ENCODE results near the gene RCC1.
A peak's percentile ranks its signal among the peaks of the same experiment; 100 is the strongest.
"Not testable (repeated sequence)": the region's sequence is repeated elsewhere in the genome, so short reads cannot be mapped to it uniquely, and the experiment has no call there.

Gene RCC1

DNA sequence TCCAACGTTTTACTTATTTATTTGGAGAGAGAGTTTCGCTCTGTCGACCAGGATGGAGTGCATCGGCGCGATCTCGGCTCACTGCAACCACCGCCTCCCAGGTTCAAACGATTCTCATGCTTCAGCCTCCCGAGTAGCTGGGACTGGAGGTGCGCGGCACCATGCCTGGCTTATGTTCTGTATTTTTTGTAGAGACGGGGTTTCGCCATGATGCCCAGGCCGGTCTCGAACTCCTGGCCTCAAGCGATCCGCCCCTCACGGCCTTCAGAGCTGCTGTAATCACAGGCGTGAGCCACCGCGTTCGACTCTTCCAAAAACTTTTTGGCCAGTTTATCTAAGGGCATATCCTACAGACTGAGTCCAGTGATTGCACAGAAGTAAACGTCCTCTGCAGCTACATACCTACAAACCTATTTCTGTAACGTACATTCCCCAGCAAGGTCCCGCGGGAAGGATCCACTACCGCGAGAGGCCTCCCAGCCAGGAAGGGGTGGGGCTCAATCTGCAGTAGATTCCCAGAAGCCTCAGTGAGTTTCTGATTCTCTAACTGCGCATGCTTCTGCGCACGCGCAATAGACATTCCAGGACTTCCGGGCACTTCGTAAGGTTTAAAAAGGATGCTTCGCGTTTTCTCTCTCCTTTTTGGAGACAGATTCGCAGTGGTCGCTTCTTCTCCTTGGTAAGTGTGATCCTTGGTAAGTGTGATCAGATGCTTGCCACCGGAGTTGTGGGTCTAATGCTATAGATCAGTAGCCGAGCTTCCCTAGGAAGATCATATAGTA is at the start of gene RCC1:
TSS of gene RCC1 (plus strand) at position 638 of the 782 bp plus-strand sequence. CDS start 23,824 bp downstream, outside the sequence.
- DNase-seq (ENCODE audit: low read depth, low spot score), result peak; percentile 99

DNA sequence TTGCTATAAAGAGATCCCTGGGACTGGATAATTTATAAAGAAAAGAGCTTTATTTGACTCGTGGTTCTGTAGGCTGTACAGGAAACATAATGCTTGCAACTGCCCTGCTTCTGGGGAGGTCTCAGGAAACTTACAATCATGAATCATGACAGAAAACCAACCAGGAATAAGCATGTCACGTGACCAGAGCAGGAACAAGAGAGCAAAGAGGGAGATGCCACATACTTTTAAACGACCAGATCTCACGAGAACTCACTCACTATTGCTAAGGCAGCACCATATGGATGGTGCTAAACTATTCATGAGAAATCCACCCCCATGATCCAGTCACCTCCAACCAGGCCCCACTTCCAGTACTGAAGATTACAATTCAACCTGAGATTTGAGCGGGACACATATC is 49.8 kb upstream of the RCC1 start:
- peak; percentile 39 for DNase-seq (ENCODE audit: low read depth, low spot score)

DNA sequence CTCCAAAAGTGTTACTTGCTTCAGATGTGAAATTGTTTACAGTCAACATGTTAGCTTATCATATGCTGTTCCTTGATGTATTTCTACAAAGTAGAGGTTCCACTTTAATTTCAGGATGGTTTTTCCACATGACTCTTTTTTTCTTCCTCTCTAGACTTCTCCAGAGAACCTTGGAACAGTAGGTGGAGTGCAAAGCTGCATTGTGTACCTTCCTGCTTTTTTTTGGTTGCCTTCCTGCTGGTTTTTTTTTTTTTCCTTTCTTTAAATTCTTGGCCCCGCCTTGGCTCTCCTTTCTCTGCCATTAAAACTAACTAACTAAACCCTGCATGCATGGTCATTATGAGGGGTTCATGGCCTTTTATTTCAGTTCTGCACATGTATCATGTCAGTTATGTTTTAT is 48.2 kb upstream of the RCC1 start:
- no peak for DNase-seq (ENCODE audit: low read depth, low spot score)

DNA sequence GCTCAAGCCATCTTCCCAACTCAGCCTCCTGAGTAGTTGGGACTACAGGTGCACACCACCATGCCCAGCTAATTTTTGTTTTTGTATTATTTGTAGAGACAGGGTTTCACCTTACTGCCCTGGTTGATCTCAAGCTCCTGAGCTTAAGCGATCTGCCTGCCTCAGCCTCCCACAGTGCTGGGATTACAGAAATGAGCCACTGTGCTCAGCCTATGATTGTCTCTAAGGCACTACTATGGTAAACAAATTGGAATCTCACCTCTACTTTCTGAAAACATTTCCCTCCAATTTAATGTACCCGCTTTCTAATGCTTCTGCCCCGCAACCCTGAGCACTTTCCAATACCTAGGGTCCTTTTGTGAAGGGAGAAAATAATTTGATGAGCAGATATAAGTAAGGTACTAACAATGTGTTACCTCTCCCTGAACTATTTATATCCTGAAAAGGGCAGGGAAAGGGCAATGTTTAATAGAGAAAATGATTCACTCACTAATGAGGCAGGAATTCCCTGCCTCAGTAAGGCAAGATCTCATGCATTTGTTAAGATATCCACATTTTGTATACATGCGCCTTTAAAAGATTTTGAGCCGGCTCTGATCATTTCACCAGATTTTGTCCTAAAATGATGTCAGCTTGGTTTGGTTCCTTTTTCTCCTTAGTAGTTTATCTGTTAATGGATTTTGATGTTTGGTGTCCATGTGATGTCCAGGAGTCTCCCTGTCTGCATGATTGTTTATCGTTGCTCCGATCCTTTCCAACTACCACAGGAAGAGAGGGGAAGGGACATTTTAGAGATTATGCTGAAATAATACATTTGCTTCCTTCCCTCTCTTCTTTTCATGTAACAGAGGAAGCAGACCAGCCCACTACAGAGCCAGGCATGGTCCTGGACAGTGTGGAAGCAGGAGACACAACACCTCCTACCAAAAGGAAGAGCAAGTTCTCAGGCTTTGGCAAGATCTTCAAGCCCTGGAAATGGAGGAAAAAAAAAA is 47.3 kb upstream of the RCC1 start:
- no peak for DNase-seq (ENCODE audit: low read depth, low spot score)

- DNase-seq (ENCODE audit: low read depth, low spot score), result no peak
Observed at GRCh38 chr1:28466226-28466778, 39.5 kb upstream of the RCC1 start.

- DNase-seq (ENCODE audit: low read depth, low spot score), result no peak
Observed at GRCh38 chr1:28470146-28470545, 35.7 kb upstream of the RCC1 start.

DNA sequence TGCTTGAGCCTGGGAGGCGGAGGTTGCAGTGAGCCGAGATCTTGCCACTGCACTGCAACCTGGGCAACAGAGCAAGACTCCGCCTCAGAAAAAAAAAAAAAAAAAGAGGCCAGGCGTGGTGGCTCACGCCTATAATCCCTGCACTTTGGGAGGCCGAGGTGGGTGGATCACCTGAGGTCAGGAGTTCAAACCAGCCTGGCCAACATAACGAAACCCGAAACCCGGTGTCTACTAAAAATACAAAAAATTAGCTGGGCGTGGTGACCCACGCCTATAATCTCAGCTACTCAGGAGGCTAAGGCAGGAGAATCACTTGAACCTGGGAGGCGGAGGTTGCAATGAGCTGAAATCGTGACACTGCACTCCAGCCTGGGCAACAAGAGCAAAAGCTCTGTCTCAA is 26.3 kb upstream of the RCC1 start:
- DNase-seq (ENCODE audit: low read depth, low spot score), result not testable (repeated sequence)

- DNase-seq (ENCODE audit: low read depth, low spot score), result peak; percentile 7
Observed at GRCh38 chr1:28480308-28480707, 25.5 kb upstream of the RCC1 start.

- no peak for DNase-seq (ENCODE audit: low read depth, low spot score)
Observed at GRCh38 chr1:28482138-28482537, 23.7 kb upstream of the RCC1 start.

GRCh38 chr1:28482702-28483101 is 23.1 kb upstream of the RCC1 start:
- DNase-seq (ENCODE audit: low read depth, low spot score), result no peak

- DNase-seq (ENCODE audit: low read depth, low spot score), result no peak
Observed at GRCh38 chr1:28494737-28495136, 11.1 kb upstream of the RCC1 start.

GRCh38 chr1:28499553-28499952 is 6.3 kb upstream of the RCC1 start:
- no peak for DNase-seq (ENCODE audit: low read depth, low spot score)

GRCh38 chr1:28501925-28502324 is 3.9 kb upstream of the RCC1 start:
- no peak for DNase-seq (ENCODE audit: low read depth, low spot score)

DNA sequence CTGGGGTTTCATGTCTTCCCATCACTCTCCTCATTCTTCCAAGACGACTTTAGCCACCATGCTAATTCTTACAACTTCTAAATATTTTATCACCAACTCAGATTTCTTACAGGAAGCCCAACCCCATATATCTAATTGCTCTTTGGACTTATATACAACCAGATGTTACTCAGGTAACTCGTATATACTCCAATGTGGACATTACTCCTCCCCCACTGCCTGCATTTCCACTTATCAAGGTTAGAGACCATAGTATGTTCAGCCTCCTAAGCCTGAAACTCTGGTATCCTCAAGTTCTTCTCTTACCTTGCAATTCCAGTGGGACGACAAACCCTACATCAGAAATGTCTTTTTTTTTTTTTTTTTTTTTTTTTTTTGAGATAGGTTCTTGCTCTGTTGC is 2.7 kb upstream of the RCC1 start:
- DNase-seq (ENCODE audit: low read depth, low spot score), result no peak

DNA sequence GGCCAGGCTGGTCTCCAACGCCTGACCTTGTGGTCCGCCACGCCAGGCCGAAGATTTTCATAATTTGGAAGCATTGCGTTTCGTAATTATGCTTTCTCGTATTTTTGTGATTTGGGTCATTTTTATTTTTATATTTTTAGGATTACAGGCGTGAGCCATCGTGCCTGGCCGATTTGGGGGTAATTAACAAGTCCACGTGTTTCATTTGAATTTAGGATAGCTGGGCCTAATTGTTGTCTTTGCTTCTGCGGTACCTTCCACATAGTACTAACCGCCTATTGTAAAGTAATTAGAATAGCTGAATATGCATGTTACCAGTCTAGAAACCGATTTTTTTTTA is 1.0 kb downstream of the RCC1 start:
- DNase-seq (ENCODE audit: low read depth, low spot score), result no peak

DNA sequence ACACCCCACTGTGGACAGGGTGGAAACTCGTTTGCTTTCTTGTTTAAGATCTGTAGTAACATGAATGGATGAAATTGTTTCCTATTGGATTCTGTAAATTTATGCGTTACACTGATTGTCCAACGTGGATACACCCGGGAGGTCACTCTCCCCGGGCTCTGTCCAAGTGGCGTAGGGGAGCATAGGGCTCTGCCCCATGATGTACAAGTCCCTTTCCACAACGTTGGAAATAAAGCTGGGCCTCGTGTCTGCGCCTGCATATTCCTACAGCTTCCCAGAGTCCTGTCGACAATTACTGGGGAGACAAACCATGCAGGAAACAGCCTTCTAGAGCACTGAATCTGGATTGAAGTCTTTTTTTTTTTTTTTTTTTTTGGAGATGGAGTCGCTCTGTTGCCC is 1.4 kb downstream of the RCC1 start:
- DNase-seq (ENCODE audit: low read depth, low spot score), result peak; percentile 32

- no peak for DNase-seq (ENCODE audit: low read depth, low spot score)
Observed at GRCh38 chr1:28507646-28508434, 2.0 kb downstream of the RCC1 start.

GRCh38 chr1:28508435-28508754 is 2.6 kb downstream of the RCC1 start:
- DNase-seq (ENCODE audit: low read depth, low spot score), result peak; percentile 46

- DNase-seq (ENCODE audit: low read depth, low spot score), result peak; percentile 40
Observed at GRCh38 chr1:28509705-28510272, 3.9 kb downstream of the RCC1 start.

DNA sequence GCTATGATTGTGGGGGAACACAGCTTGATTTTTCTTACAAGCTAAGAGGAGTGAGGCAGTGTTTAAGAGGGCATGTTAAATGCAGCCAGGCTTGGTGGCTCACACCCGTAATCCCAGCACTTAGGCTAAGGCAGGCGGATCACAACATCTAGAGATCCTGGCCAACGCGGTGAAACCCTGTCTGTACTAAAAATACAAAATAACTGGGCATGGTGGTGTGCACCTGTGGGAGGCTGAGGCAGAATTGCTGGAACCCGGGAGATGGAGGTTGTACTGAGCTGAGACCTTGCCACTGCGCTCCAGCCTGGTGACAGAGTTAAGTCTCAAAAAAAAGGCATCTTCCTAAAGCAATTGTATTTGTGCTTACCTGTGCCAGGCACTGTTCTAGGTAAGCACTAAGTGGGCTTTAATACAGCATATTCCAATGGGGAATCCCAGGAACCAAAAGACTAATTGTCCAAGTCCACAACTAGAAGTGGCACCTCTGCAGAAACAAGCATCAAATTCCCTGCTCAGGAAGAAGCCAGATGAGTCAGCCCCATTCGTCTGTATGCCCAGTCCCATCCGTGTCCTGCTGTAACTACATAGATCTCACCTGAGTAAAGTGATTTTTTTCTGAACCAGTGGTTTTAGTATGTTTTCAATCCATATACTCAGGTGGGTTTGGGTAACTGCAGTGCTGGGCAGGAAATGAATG is 4.6 kb downstream of the RCC1 start:
- peak; percentile 45 for DNase-seq (ENCODE audit: low read depth, low spot score)

- DNase-seq (ENCODE audit: low read depth, low spot score), result peak; percentile 26
Observed at GRCh38 chr1:28510970-28511440, 5.2 kb downstream of the RCC1 start.
